Activated naive CD8-positive, alpha-beta T cell treated with anti-CD3 and anti-CD28 coated beads, Interleukin-2, amount 50 U/mL, for 24 hours (primary cell): ENCODE results near the gene NUTF2.
"Not testable (repeated sequence)": the region's sequence is repeated elsewhere in the genome, so short reads cannot be mapped to it uniquely, and the experiment has no call there.

Source experiments
- ATAC-seq: fragments of 150-1000 bp; cut with Tn5 transposase; one replicate; pipeline ENCODE4 v1.10.0; 2021
- DNase-seq: peaks from one replicate; pipeline ENCODE4 v3.0.0; 2021
- H3K27ac Mint-ChIP-seq: one replicate; pipeline ENCODE4 v1.8.0; 2021; ENCODE audit warnings: mild to moderate bottlenecking, mixed read lengths
- H3K27me3 Mint-ChIP-seq: one replicate; pipeline ENCODE4 v1.8.0; 2021; ENCODE audit warnings: mixed read lengths
- H3K36me3 Mint-ChIP-seq: one replicate; pipeline ENCODE4 v1.8.0; 2021; ENCODE audit warnings: low read depth, mixed read lengths
- H3K4me1 Mint-ChIP-seq: one replicate; pipeline ENCODE4 v1.8.0; 2021; ENCODE audit warnings: mixed read lengths
- H3K4me3 Mint-ChIP-seq: one replicate; pipeline ENCODE4 v1.8.0; 2021; ENCODE audit warnings: mild to moderate bottlenecking, moderate library complexity, mixed read lengths
- H3K9me3 Mint-ChIP-seq: one replicate; pipeline ENCODE4 v1.8.0; 2021; ENCODE audit warnings: mixed read lengths

The NUTF2 gene

DNA sequence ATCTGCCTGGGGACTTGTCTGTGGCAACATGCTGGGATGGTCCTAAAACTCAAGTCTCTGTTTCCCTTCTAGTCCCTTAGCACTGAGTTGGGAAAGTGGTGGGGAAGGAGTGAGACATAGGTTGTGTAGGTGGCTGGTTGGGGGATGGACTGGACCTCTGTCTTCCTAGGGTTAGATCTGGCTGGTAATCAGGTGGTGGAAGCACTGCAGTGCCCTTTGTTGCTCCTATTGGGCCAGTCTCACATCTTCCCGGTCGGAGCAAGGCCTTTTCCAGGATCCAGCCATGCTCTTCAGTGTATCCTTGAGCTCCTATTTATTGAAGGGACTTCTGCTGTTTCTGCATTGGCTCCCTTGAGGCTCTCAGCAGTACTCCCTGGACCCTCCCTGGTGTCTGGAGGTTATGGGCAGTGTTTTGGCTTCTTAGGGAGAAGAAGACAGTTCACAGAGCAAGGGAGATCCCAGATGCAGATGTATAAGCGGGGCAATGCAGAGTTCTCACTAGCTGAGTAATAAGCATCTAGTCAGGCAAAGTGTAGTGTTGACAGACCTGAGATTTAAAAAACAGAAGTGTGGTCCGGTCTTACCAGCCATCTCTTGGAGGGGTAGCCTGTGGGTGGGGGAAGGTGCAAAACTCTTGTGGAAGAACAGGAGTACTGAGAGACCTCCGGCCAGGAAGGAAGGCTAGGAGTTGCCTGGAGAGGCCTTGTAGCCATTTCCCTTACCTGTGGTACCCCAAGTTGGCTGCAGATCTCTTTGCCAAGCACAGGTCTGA is 1.3 kb upstream of the NUTF2 start:
- DNase-seq = no peak
- H3K4me3 Mint-ChIP-seq = peak overlapping the region; percentile 92
- no peaks in the 10 kb centered on the region for H3K9me3 Mint-ChIP-seq
- peaks cover 14% of the 10 kb centered on the region for H3K36me3 Mint-ChIP-seq
- ATAC-seq = no peak
- peak overlapping the region; percentile 96 for H3K27ac Mint-ChIP-seq
- H3K27me3 Mint-ChIP-seq = no peaks in the 10 kb centered on the region
- peaks cover 59% of the 10 kb centered on the region for H3K4me1 Mint-ChIP-seq

DNA sequence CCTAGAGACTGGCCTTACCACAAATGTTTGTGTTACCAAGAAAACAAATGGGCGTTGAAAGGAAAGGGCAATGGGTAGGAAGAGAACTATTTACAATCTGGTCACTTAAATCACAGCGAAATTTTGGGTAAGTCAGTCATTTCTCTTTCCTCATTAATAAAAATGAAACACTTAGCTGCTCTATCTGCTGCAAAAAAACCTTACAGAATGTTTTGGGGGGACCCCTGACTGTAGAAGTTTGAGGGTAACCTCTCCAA is 742 bp upstream of the NUTF2 start:
- no peak for ATAC-seq
- Mint-ChIP-seq H3K4me1 (peaks cover 62% of the 10 kb centered on the region), H3K27me3 (no peaks in the 10 kb centered on the region), H3K36me3 (peaks cover 14% of the 10 kb centered on the region), H3K27ac (peak overlapping the region; percentile 96), H3K9me3 (no peaks in the 10 kb centered on the region), H3K4me3 (peak overlapping the region; percentile 92)
- DNase-seq = no peak

DNA sequence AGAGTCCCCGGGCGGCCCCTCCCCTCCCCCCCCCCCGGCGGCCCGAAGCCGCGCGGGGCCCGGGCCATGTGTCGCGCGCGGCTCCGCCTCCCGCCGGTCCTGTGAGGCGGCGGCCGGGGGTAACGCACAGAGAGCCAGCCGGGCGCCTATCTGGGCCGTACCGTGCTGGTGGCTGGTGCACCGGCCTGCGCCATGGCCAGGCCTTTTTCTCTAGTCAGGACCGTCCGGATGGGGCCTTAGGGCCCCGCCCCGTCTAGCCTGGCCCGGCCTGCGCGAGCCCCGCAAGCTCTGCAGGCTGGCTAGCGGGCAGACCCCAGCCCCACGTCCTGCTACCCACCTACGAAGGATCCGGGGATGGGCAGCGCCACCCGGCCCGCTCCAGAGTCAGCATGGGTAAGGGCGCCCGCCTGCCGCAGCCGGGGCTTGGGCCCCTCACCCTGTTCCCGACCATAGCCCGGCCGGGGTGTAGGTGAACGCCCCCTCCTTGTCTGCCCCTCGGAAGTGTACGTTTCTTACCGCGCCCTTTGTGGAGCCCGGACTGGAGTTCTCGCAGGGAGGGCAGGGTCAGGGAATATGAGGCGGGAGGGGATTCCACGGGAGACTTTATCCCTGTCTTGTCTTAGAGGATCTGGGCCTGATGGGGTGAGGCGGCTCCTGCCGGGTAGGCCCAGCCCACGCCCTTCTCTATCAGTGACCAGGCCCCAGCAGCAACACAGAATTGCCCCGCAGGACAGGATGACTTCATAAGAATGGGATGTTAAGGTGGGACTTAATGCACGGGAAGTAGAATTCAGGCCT is 530 bp downstream of the NUTF2 start, which contains the start of gene CENPT:
Gene CENPT (minus strand): TSS at position 630 of the 798 bp plus-strand sequence. CDS start 13,834 bp downstream, outside the sequence.
- peak within 1 kb of the TSS; percentile 92 for H3K4me3 Mint-ChIP-seq
- H3K36me3 Mint-ChIP-seq = peaks cover 14% of the 10 kb centered on the region
- ATAC-seq (peak; percentile 31), DNase-seq (no peak)
- peaks cover 58% of the 10 kb centered on the region for H3K4me1 Mint-ChIP-seq
- peak within 1 kb of the TSS; percentile 96 for H3K27ac Mint-ChIP-seq
- H3K27me3 Mint-ChIP-seq = no peaks in the 10 kb centered on the region
- no peaks in the 10 kb centered on the region for H3K9me3 Mint-ChIP-seq

DNA sequence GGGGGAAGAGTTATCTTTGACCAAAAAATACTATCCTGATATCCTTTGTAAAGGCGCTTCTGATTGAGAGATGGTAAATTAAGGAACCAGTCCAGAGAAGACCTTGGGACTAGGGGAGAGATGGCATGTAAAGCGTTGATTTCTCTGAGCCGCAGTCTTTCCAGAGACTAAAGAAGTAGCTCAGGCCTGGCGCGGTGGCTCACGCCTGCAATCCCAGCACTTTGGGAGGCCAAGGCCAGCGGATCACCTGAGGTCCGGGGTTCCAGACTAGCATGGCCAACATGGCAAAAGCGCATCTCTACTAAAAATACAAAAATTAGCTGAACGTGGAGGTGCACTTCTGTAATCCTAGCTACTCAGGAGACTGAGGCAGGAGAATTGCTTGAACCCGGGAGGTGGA is 1.4 kb downstream of the NUTF2 start:
- peaks cover 14% of the 10 kb centered on the region for H3K36me3 Mint-ChIP-seq
- no peaks in the 10 kb centered on the region for H3K27me3 Mint-ChIP-seq
- peak overlapping the region; percentile 92 for H3K4me3 Mint-ChIP-seq
- DNase-seq (no peak), ATAC-seq (no peak)
- no peaks in the 10 kb centered on the region for H3K9me3 Mint-ChIP-seq
- H3K4me1 Mint-ChIP-seq = peaks cover 55% of the 10 kb centered on the region
- H3K27ac Mint-ChIP-seq = peak overlapping the region; percentile 84

DNA sequence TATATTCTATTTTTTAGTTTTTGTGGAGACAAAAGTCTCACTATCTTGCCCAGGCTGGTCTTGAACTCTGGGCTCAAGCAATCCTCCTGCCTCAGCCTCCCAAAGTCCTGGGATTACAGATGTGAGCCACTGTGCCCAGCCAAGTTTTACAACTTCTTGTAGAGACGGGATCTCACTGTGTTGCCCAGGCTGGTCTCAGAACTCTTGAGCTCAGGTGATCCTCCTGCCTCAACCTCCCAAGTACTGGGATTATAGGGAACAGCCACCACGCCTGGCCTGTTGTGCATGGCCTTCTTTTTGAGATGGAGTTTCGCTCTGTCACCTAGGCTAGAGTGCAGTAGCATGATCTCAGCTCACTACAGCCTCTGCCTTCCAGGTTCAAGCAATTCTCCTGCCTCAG is 6.9 kb downstream of the NUTF2 start:
- H3K36me3 Mint-ChIP-seq = peaks cover 10% of the 10 kb centered on the region
- H3K9me3 Mint-ChIP-seq = no peaks in the 10 kb centered on the region
- no peak overlapping the region for H3K4me3 Mint-ChIP-seq
- H3K27me3 Mint-ChIP-seq = no peaks in the 10 kb centered on the region
- H3K4me1 Mint-ChIP-seq = peaks cover 38% of the 10 kb centered on the region
- ATAC-seq (no peak), DNase-seq (no peak)
- no peak overlapping the region for H3K27ac Mint-ChIP-seq

DNA sequence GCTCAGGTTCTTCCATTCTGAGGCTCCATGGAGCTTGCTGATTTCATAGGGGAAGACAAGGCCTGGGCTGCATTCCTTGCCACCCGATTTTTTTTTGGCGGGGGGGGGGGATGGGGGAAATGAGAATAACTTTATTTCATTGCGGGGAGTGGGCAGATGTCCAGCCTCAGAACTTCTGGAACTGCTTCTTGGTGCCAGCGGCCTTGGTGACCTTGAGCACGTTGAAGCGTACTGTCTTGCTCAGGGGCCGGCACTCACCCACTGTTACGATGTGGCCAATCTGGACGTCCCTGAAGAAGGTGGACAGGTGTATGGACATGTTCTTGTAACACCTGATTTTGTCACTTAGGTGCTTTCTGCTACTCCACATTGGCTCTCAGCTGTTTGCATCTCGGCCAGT is 9.1 kb downstream of the NUTF2 start:
- no peaks in the 10 kb centered on the region for H3K27me3 Mint-ChIP-seq
- H3K4me1 Mint-ChIP-seq = peaks cover 28% of the 10 kb centered on the region
- H3K4me3 Mint-ChIP-seq = no peak overlapping the region
- ATAC-seq (no peak), DNase-seq (no peak)
- peaks cover 12% of the 10 kb centered on the region for H3K36me3 Mint-ChIP-seq
- no peak overlapping the region for H3K27ac Mint-ChIP-seq
- no peaks in the 10 kb centered on the region for H3K9me3 Mint-ChIP-seq

DNA sequence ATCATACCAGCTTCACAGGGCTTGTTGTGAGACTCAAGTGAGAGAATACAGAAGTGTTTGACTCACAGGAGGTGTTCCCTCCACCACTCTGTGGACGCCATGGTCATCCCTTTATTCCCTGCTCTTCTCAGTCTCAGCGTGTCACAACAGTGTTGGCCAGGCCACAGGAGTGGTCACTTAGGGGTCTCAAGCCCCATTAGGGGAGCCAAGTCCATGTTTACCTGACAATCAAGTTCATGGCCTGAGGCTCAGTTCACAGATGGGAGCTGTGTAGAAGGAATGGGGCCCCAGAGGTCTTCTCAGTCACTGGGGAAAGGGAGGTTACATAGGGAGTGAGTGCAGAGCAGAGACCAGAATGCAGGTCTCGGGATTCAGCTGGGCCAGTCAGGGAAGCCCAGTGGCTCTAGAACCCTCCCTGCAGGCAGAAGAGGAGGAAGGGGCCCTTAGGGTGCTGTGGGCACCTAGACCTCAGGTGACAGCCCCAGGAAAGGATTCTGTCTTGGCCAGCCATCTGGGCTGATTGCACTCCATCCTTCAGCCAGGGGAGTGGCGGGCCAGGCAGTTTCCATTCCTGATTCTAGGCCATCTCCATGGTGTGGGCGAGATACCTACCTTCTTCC is 10.3 kb downstream of the NUTF2 start:
- no peaks in the 10 kb centered on the region for H3K27me3 Mint-ChIP-seq
- ATAC-seq (no peak), DNase-seq (no peak)
- no peaks in the 10 kb centered on the region for H3K9me3 Mint-ChIP-seq
- peaks cover 30% of the 10 kb centered on the region for H3K4me1 Mint-ChIP-seq
- H3K27ac Mint-ChIP-seq = peak overlapping the region; percentile 72
- no peak overlapping the region for H3K4me3 Mint-ChIP-seq
- H3K36me3 Mint-ChIP-seq = peaks cover 22% of the 10 kb centered on the region

DNA sequence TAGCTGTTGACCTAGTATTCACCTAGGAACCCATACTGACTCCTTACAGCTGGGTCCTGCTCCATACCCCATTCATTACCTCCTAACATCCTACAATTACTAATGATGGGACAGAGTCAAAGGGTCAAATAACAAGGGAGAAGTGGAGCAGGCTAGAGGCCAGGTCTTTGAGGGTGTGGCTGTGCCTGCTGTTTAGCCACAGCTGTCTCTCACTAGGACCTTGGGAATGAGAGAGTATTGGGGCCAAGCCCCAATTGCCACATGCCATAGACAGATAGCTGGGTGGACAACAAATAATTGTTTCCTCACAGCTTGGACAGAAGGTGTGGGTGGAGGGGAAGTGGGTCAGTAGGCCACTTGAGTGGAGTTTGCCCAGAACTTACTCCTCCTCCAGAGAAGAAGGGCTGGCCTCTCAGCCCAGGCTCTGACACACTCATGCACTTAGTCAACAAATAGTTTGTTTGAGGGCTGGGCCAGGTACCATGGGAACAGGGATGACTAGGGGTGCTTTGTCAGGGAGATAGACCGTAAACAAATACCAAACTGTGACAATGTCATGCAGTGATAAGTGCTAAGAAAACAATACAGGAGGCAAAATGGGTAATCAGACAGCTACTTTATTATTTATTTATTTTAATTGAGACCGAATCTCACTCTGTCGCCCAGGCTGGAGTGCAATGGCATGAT is 11.0 kb downstream of the NUTF2 start:
- Mint-ChIP-seq H3K4me1 (peaks cover 30% of the 10 kb centered on the region), H3K4me3 (no peak overlapping the region), H3K27ac (peak overlapping the region; percentile 72), H3K36me3 (peaks cover 22% of the 10 kb centered on the region), H3K27me3 (no peaks in the 10 kb centered on the region), H3K9me3 (no peaks in the 10 kb centered on the region)
- ATAC-seq (peak; percentile 92), DNase-seq (no peak)

DNA sequence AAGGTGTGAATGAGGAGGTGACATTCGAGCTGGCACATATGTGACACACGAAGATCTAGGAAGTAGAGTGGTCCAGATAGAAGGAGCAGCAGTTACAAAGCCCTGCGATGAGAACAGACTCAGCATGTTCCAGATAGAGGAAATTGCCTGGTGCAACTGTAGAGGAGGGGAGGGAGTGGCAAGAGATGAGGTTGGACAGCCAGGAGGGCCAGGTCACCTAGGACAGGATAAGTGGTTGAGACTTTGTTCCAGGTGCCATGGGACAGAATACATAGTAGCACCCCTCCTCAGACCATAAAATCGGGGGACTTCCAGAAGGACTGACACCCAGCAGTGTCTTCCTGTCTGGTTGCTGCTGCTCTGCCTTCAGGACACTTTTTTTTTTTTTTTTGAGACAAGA is 11.8 kb downstream of the NUTF2 start:
- ATAC-seq (no peak), DNase-seq (no peak)
- no peaks in the 10 kb centered on the region for H3K9me3 Mint-ChIP-seq
- no peak overlapping the region for H3K4me3 Mint-ChIP-seq
- H3K36me3 Mint-ChIP-seq = peaks cover 22% of the 10 kb centered on the region
- H3K27ac Mint-ChIP-seq = peak overlapping the region; percentile 72
- no peaks in the 10 kb centered on the region for H3K27me3 Mint-ChIP-seq
- peaks cover 30% of the 10 kb centered on the region for H3K4me1 Mint-ChIP-seq

DNA sequence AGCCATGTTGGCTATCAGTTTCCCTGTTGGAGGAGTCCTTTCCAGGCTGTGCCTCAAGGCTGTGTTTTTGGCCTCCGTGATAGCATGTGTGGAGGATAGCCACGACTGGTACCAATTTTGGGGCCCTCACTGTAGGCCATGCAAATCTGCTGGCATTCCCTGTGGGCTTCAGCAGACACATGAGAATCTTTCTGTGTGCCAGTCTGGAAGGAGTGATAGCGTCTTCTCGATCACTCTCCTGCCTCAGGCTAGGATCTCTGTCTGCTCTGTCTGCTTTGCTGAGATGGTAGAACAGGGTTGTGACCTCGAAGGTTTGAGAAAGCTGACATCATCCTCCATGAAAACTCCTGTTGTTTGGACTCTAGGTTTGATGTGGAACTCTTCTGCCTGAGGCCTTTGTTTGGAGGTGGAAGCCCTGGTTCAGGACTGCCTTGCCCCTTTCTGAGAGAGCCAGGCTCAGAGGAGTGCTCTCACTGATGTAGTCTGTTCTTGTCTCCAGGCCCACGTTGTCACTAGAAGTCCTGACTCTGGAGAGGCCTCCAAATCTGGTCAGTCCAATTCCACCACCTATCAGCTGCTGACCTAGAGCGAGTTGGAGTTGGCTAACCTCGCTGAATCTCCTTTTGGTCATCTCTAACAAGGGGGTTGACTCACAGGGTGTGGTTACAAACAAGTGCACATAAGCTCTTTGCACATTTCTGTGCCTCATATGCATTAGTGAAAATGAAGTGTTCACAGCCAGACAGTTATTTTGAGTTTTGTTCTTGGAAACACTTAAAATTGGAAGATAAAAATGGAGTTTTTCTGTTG is 14.1 kb downstream of the NUTF2 start:
- Mint-ChIP-seq H3K9me3 (no peaks in the 10 kb centered on the region), H3K27ac (no peak overlapping the region)

DNA sequence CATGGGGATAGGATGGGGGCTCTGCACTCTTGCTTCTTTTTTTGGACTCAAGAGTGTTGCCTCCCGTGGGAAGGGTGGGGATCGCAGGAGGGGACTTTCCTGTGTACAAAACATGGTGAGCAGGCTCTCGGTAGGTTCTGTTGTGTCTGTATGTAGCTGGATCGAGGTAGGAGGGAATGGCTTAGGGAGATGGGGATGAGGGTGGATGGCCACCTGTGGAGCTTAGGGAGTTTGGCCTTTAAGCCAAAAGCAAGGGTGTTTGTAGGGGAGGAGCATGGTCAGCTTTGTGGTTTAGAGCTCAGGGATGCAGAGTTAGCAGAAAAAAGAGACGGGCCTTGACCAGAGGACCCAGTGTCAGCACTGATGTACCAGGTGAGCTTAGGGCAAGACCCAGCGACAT is 15.1 kb downstream of the NUTF2 start:
- Mint-ChIP-seq H3K36me3 (peaks cover 34% of the 10 kb centered on the region), H3K9me3 (no peaks in the 10 kb centered on the region)
- ATAC-seq = no peak

More for the DNA sequence above, 14.1 kb downstream of the NUTF2 start:
- H3K4me1 Mint-ChIP-seq = peaks cover 24% of the 10 kb centered on the region
- H3K27me3 Mint-ChIP-seq = no peaks in the 10 kb centered on the region
- ATAC-seq = no peak
- no peak overlapping the region for H3K4me3 Mint-ChIP-seq
- DNase-seq = no peak
- peaks cover 26% of the 10 kb centered on the region for H3K36me3 Mint-ChIP-seq

DNA sequence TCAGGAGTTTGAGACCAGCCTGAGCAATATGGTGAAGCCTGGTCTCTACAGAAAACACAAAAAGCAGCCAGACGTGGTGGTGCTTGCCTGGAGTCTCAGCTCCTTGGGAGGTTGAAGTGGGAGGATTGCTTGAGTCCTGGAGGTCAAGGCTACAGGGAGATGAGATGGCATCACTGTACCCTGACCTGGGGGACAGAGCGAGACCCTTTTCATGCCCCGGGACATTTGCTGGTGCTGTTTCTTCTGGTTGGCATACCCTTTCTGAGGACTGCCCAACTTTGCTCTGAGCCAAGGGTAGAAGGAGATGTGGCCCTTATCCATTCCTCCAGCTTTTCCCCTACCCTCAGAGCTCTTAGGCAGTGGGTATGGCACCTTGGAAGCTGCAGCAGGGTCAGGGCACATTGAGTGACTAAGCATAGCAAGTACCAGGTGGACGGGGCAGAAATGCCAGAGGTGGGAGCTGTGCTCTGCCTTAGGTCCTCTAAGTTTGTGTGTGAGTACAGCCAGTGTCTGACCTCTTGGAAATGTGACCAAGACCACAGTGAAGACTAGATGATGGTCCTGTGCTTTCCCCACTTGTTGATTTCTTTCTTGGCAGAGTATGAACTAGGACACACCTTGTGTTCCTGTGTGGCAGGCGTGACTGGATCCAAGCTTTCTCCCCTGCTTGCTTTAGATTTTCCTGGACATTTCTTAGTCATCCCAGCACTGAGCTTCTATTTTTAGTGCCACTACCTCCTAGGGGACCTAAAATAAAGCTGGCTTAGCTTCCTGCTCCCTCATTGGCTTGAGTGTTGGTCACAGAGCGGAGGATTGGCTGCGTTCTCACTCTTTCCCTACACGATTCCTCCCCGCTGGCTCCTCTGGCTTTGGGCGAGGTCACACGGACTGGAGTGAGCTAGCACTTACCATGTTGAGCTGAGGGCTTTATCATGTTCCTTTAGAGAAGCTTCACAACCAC is 16.2 kb downstream of the NUTF2 start:
- Mint-ChIP-seq H3K36me3 (peaks cover 34% of the 10 kb centered on the region), H3K27me3 (no peaks in the 10 kb centered on the region), H3K4me3 (no peak overlapping the region), H3K9me3 (no peaks in the 10 kb centered on the region), H3K4me1 (peaks cover 12% of the 10 kb centered on the region), H3K27ac (no peak overlapping the region)
- DNase-seq (no peak), ATAC-seq (no peak)

More for the DNA sequence above, 15.1 kb downstream of the NUTF2 start:
- no peaks in the 10 kb centered on the region for H3K27me3 Mint-ChIP-seq
- peaks cover 21% of the 10 kb centered on the region for H3K4me1 Mint-ChIP-seq
- no peak for DNase-seq
- H3K4me3 Mint-ChIP-seq = no peak overlapping the region
- H3K27ac Mint-ChIP-seq = no peak overlapping the region

DNA sequence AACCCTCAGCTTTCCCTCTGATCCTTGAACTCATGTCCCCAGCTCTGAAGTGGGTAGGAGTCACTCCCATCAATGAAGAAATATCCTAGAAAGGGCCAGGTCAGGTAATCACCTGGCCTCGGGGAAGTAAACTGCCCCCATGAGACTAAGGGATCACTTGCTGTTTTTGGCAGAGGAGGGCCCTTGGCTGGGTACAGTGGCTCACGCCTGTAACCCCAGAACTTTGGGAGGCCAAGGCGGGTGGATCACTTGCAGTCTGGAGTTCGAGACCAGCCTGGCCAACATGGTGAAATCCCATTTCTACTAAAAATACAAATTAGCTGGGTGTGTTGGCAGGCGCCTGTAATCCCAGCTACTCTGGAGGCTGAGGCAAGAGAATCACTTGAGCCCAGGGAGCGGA is 17.3 kb downstream of the NUTF2 start:
- H3K4me1 Mint-ChIP-seq, H3K27ac Mint-ChIP-seq, H3K9me3 Mint-ChIP-seq, H3K4me3 Mint-ChIP-seq, DNase-seq, ATAC-seq, H3K27me3 Mint-ChIP-seq: not testable (repeated sequence)
- H3K36me3 Mint-ChIP-seq = peaks cover 30% of the 10 kb centered on the region
